NCI-H774 (cell line): Measurements from ENCODE around the gene SORCS2.

Source experiments
- DNase-seq: peaks from one replicate; lab custom pipeline; 2025; lab: John Stamatoyannopoulos, UW

SORCS2 gene

DNA sequence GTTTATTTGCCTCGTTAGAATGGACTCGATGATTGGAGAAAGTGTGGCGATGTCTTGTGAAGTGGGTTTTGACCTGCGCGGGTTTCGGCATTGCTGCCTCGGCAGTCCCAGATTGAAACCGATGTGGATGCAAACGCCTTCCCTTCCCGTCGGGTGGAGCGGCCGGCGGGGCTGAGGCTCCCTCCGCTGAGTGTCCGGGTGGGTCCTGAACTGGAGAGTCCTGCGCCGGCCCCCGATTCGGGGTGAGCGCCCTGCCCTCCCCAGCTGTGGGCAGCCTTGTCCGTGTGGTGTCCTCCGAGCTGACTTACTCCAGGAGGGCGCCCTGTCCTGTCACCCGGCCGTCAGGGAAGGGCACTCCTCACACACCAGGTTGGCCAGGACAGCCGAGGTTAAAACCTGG lies 317.7 kb downstream of the SORCS2 start:
- DNase-seq, result no peak

DNA sequence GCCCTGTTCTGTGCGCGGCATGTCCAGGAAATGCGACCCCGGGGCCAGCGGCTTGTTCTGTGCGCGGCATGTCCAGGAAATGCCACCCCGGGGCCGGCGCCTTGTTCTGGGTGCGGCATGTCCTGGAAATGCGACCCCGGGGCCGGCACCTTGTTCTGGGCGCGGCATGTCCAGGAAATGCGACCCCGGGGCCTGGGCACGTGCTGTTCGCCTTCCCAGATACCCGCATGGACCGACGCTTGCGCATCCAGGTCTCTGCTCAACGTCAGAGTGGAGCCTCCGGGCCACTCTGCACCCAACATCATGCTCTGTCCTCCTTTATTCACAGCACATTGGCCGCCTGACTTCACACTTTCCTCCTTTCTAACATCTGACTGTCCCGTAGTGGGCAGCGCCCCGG lies 318.2 kb downstream of the SORCS2 start:
- DNase-seq, result no peak

DNA sequence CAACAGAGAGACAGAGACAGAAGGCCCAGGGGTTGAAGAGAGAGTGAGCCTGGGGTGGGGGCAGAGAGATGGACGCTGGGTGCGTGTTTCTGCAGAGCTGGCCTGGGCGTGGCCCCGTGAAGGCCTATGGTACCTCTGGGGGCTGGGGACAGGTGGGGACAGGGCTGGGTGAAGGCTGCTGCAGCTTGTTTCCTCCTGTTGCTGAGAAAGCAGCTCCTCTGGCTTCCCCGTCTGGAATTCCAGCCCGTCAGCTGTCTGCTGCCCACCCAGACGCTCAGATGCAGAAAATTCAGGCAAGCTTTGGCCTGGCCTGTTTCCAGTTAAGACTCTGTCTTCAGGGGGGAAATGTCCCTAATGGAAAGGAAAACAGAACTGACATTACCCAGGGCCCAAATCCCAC lies 319.2 kb downstream of the SORCS2 start:
- DNase-seq, result no peak

DNA sequence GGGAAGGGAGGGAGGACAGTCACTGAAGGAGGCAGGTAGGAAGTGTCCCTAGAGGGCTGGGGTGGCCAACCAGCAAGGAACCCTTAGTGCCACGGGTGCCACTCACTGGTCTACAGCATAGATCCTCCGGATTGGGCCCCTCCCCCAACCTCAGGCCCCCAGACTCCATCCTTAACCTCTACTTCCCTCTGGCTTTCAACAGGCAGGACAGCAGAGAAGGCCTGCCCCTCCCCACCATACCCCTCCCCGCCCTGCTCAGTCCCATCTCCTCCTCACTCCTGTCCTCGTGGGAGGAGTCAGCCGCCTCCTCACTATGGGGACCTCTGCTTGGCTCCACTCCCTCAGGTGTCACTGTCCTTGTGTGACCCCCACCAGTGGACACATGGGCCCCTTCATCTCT lies 320.1 kb downstream of the SORCS2 start:
- no peak for DNase-seq

DNA sequence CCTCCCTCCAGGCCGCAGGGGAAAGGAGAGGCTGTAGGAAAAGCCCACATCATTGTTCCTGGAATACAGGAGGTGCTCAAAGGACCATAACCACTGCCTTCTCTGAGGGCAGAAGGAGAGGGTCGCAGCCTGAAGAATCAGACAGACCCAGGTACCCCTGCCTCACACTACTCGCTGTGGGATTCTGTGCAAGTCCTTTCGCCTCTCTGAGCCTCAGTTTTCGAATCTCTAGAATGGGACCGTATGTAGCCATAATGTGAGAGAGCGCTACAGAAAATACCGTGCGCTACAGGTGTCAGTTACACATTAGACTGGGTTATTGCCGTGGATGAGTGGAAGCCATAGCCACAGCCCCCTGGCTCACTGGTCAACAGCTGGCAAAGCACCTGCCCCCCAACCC lies 320.6 kb downstream of the SORCS2 start:
- DNase-seq, result no peak

DNA sequence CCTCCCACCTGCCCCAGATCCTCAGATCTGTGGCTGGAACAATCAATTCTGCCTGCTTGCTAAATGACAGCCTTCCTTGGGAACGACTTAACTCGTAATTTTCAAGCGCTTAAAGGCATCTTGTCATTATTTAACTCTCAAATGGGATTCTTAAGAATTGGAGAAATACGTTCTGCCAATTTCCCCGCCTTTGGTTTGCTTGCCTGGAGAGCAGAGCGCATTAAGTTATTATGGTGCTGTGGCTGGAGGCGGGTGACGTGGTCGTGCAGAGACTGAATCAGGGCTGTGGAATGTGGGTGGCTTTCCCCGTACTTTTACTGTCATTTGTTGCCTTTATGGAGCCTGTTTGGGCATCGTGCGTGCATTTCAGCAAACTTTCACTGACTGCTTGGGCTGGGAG lies 321.3 kb downstream of the SORCS2 start:
- DNase-seq, result no peak

DNA sequence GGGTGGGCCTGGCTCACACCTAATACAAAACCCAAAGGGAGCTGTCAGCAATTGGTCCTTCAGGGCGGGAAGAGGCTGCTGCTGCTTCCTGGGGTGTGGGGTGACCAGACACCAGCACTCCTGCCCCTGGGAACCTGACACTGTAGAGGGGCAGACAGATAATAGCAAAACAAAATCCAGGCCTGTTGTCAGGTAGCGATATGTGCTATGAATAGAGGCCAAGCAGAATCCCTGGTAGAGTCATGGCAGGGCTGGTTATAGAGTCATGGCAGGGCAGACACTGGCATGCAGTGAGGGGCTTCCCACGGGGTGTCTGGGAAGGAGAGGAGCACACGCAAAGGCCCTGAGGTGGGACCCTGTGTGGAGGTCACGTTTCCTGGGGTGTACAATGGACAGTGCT lies 321.9 kb downstream of the SORCS2 start:
- no peak for DNase-seq

DNA sequence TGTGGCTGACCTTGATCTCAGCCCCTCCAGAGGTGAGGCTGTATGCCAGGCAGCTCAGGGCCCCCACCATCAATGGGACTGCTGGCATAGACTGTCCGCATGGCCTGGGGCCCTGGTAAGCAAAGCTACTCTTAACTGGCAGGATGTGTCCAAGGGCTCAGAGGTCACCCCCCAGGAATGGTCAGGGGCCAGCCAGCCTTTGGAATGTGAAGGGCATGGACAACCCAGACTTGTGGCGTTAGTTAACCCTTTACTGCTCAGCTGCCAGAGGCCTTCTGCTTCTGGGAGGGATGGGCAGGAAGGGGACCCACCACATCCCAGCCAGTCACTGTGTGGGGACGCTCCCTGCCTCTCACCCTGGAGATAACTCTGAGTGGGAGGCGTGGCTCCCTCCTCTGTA lies 322.5 kb downstream of the SORCS2 start:
- no peak for DNase-seq

DNA sequence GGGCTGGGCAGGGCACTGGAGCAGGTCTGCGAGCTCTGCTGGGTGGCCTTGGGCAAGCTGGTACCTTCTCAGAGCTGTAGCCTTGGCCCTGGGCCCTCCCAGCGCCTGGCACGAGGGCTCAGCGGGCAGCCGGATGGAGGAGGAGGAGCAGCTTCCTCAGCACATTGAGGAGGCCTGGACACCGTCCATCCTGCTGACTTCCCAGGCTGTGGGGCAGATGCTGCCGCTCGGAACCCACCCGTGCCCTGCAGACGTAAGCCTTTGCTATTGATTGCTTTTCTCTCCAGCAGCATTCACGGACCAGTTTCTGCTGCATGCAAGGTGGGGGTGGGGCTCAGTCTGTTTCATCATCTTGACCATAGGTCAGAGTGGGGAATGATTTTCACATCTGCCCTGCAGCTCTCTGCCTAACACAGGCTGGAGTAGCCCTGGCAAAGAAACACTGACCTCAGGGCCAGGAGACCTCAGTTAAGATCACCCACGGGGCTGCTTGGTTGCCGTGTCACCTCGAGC lies 323.1 kb downstream of the SORCS2 start:
- no peak for DNase-seq

DNA sequence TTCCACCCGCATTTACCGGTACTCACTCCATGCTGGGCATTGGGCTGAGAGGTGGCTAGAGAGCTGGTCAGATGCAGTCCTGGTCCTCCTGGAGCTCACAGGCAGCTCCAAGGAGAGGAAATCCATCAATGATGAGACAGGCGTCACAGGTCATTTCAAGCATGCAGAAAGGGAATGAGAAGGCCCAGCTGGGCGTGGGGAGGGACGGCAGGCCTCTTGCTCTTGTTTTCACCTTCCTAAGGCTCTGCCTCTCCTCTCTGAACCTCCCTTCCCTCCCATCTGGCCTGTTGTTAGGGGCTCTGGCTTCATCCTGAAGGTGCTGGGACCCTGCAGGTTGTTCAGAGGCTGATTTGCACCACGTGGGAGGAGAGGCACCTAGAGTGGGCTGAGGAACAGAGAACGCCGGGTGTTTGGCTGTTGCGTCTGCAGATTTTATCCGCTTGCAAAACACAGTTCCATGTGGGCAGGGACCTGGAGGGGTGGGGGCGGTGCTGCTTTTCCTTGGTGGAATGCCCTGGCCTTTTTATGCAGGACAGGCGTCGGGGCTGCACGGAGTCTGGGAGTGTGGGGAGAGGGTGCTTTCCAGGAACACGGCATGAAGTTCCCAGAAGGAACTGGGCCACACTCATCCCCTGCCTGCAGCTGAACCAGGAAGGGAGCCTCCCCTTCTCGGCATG lies 323.9 kb downstream of the SORCS2 start:
- DNase-seq, result no peak

DNA sequence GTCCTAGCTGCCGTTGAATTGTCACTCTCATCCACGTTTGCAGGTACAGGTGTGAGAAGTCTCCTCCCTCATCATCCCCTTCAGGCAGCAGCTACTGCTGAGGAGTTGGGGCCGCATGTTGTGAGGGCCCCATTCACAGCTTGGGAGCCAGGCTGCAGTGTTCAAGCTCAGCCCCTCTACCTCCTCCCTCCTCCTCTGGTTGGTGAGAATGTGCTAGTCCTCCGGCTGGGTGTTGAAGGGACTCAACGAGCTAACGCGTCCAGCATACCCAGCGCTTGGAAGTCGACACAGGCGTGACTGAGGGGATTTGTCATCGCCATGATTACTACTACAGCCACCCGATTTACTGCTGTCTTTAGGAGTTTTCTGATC lies 324.4 kb downstream of the SORCS2 start:
- DNase-seq, result no peak

DNA sequence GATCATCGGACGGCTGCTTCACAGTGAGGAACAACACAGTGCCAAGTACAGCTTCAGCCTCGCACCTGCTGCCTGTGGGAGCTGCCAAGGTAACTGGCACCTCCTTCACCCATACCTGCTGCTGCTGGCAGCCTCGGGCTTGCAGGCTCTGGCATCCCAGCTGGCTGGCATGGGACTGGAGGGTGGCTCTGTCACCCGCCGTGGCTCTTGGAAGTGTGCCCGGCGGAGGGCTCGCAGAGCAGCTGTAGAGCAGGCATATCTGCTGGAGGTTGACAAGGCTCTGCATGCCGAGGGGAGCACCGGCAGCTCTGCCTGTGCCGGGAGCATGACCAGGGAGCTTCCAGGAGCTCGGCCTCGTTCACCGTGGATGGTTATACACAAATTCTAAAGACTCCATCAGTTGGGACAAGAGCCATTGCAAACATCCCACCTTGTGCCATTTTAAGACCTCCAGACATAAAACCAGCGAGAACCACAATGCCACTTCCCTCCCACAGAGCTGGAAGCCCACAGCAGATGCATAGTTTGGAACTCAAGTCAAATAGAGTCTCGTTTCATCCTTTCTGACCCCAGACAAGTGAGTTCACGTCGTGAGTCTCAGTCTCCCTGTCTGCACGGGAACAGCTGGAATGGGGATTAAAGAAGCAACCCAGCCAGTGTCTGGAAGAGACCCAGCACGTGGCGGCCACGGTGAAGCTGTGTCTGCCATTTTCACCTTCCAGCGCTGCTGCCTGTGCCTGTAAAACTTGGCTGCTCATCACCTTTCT lies 326.7 kb downstream of the SORCS2 start:
- peak; percentile 22 for DNase-seq

DNA sequence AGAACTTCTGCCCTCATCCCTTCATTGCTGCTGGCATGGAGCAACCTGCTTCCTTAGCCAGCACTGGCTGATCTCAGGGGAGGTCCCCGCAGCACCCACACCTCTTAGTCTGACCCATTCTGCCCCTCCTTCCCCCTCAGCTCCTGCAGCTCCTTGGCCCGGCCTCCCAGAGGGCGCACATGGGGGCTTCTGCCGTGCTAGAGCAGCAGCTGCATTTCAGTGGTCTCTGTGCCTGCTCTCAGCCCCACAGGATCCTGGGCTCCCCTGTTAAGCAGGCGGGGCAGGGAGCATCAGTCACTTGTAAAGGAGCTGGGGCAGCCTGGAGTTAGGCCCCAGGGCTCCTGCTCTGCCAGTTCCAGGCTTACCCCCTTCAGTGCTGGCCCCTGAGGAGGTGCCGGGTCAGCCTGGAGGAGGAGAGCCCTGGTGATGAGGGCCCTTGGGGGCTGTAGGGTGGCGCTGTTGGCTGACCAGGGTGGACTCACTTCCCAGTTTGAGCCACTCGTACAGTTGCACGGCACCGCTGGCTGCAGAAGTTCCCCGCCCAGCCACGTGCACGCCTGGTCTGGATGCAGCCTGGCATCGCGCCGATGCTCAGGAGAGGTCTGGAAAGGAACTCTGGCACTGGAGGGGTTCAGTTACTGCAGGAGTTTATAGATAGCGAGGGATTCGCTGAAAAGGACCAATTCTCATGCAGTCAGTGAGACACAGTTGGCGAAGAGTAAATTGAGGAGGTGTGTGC lies 327.5 kb downstream of the SORCS2 start:
- DNase-seq, result no peak

DNA sequence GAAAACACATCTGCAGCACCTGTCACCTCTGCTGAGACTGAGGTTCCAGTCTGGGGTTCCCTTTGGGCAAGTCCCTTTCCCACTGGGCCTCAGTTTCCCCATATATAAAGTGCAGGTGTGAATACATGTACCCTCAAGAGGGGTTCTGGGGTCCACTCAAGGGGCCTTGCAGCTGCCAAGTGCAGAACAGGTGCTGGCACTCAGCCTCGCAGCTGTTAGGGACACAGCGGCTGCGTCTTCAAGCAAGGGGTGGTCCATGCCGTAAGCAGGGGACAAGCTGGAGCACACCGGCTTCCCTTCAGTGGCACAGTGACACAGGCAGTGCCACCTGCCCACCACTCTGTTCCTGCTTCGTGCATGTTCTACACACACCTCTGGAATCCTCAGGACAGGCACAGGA lies 329.3 kb downstream of the SORCS2 start:
- DNase-seq, result no peak

DNA sequence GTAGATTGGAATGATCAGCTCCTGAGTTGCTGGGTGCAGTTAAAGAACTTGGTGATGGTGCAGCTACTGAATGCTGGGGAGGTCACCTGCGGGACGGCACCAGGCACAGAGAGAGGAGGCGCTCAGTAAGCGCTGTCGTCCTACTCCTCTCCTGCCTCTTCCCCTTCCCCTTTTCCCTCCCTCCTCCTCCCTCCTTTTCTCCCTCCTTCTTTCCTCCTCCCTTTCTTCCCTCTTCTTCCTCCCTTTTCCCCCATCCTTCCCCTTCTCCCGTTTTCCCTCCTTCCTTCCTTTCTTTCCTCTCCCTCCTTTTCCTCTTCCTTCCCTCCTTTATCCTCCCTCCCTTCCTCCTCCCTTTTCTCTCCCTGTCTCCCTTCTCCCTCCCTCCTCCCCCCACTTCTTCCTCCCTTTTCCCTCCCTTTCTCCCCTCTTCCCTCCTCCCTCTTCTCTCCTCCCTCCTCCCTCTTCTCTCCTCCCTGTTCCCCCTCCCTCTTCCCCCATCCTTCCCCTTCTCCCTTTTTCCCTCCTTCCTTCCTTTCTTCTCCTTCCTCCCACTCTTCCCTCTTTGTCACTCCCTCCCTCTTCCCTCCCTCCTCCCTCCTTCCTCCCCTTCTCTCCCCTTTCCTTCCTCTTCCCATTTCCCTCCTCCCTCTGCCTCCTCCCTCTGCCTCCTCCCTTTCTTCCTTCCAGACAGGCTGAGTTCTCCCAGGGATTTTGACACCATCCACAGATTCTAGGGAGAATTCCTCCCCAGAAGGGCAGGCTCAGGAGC lies 330.3 kb downstream of the SORCS2 start:
- DNase-seq, result no peak

DNA sequence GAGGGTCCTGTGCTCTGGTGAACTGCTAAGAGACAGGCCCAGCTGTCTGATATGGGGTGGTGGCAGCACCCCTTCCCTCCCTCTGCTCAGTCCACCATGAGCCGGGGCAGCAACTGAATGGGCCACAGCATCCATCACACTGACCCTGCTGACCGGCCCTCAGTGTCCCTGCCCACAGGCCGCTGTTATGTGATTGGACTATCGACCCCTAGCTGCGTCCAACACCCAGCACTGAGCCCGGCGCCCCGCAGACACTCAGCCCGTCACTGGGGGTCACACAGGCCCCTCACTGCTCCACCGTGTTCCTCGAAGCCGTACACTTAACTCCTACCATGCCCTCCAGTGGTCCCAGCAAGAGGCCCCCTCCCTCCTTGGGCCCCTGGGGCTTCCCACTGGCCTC lies 331.2 kb downstream of the SORCS2 start:
- DNase-seq, result no peak

DNA sequence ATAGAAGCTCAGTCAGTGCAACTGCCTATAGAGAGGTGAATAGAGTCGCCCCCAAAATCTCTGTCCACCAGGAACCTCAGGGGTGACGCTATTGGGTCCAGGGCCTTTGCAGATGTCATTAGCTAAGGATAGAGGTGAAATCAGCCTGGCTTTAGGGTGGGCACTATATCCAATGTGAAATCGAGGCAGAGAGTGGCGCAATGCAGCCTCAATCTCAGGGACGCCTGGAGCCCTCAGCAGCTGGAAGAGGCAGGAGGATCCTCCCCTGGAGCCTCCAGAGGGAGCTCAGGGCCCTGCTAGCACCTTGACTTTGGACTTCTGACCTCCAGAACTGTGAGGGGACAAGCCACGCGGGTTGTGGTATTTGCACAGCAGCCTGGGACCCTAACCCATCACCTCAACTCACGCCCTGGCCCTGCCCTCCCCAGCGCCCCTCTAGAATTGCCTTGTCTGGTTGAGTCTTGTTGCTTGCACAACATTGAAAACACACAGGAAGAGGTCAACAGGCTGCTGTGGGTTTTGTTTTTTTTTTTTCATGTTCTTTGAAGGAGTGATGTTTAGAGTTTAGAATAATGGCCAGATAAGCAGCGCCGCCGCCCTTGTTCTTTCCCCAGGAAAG lies 331.8 kb downstream of the SORCS2 start:
- DNase-seq, result no peak

DNA sequence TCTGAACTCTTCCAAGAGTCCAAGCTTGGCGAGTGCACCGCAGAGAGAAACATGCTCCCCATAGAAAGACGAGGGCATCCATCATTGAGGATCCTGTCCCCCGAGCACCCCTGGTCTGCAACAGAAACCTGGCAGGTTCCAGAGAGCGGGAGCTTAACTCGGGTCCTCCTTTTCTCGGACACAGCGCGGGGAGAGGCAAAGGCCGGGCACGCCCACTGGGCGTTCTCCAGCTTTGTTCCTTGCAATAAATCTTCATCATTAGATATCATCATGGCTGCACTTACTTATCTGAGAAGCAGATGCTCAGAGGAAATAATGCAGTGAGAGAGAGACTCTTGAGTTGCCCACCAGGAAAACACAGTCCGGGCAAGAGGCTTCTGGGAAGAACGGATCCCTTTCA lies 332.5 kb downstream of the SORCS2 start:
- no peak for DNase-seq

DNA sequence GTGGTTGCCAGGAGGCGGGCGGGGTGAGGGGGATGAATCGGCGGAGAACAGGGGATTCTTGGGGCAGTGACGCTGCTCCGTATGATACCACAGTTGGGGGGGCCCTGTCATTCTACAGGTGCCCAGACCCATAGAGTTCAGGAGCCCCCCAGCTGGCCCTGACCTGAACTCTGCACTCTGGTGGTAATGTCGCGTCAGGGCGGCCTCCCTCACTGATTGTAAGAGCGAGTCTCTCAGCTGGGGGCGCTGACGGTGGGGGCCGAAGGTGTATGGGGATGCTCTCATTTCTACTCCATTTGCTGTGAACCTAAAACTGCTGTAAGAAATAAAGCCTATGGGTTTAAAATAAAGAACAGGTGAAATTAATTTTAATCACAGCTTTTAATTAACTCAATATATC lies 334.2 kb downstream of the SORCS2 start:
- DNase-seq, result no peak

DNA sequence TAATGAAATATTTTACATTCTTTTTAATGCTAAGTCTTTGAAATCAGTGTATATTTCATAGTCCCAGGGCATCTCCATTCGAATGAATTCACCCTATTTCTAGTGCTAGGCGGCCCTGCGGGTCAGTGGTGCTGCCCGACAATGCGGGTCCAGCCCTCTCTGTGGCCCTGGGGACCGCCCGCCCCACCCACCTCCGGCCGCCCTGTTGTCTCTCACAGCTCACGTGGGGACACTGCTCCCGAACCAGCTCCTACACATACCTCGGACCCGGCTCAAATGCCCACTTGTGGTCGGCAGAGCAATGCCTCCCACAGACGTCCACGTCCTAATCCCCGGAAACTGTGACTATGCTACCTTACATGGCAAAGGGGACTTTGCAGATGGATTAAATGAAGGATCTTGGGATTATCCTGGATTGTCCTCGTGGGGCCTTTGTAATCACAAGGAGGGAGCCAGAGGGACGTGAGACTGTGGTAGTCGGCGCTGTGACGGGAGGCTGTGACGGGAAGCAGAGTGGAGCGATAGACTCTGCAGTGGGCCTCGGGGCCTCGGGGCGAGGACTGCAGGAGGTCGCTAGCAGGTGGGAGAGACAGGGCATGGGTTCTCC lies 334.7 kb downstream of the SORCS2 start:
- DNase-seq, result no peak

DNA sequence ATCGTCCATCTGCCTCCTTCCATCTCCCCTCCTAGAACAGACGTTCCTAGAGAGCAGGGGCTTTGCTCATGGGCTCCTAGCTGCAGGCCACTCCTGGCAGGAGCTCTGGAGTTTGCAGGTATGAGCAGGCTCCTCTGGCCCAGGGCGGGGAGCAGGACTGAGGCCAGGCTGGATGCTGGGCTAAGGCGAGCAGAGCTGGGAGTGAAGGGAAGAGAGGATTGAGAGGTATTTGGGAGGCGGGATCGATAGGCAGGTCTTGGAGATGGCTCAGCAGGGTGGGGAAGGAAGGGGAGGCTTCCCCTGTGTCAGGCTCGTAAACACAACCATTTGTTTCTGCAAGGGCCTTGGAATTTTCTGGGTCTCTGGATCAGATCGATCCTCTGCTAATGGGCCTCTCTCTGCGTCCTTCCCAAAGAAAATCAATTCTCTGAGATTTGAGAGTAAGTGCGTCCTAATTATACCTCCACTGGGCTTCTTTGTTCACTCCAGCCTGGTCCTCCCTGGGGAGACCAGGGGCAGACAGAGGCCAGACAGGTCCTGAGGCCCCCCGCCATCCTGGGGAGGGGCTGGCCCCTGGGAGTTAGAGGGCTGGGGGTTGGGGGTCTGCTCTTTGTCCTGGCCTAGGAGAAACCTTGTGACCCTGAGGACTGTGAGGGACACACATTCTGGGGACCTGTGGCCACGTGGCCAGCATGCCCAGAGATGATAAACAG lies 337.2 kb downstream of the SORCS2 start:
- DNase-seq, result no peak
